DMS53 treated with DMSO at 0.1 percent for 48 hours (cell line): ENCODE measurements around the gene LCP2.

Source experiments
- DNase-seq: peaks from one replicate; lab custom pipeline; 2025; ENCODE audit not compliant: unreplicated experiment; lab: John Stamatoyannopoulos, UW

The LCP2 gene

GRCh38 chr5:170297589-170298462, at the start of gene LCP2:
Gene LCP2 (minus strand): TSS chr5:170297777. CDS start chr5:170297611, 166 bp downstream.
- DNase-seq, result no peak

GRCh38 chr5:170347022-170347567, 49.5 kb upstream of the LCP2 start:
- DNase-seq, result no peak

- DNase-seq, result no peak
Measured at GRCh38 chr5:170345971-170346370, 48.4 kb upstream of the LCP2 start.

- no peak for DNase-seq
Measured at GRCh38 chr5:170343177-170343576, 45.6 kb upstream of the LCP2 start.

DNA sequence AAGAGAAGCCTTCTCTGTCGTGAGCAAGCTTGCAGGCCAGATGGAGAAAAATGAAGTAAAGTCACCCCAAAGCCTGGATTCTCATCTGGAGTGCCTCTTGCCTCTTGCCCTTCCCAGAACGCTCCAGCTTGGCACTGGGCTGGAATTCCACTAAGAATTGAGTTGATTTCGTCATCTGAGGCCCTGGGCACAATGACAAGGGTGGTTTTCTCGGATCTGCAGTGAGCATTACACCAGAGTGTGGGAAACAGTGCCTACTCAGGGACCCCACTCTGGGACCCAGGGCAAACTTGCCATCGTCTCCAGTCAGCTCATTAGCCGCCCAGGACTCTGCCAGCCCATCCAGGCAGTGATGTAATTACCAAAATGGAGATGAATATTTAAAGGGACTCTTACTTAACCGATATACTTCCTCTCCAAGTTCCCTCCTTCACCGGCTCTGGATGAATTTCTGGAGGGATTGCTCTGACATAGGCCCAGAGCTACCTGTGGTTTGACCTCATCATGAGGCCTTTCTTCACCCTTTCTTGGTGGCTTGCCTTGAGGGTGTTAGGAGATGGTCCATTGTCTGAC, 44.7 kb upstream of the LCP2 start:
- DNase-seq, result no peak

DNA sequence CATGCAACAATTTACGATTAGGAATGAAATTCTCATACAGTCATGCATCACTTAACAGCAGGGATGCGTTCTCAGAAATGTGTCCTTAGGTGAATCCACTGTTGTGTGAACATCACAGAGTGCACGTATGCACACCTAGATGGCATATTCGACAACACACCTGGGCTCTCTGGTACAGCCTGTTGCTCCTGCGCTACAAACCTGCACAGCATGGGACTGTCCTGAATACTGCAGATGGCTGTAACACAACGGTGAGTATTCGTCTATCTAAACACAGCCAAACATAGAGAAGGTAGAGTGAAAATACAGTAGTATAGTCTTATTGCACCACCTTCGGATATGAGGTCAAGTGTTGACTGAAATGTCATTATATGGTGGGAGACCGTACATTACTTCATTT, 44.0 kb upstream of the LCP2 start:
- DNase-seq, result no peak

GRCh38 chr5:170339780-170340167, 42.2 kb upstream of the LCP2 start:
- DNase-seq, result no peak

GRCh38 chr5:170338933-170339779, 41.6 kb upstream of the LCP2 start:
- no peak for DNase-seq

DNA sequence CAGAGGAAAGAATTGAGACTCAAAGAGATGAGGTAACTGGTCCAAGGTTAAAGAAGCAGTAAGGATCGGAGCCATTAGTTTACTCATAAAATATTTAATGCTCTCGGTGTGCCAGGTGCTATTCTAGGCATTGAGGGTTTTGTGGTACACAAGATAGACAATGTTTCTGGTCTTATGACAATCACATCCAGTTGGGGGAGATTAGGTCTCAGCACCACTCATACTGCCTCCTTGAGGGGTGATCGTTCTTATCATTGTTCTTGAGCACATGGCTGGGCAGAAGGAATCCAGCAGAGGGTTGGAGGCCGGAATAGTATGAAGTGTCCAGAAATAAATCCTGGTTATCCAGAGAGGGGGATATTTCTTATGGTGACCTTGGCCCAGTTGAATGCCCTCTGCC, 40.7 kb upstream of the LCP2 start:
- no peak for DNase-seq

- DNase-seq, result no peak
Measured at GRCh38 chr5:170337045-170337733, 39.6 kb upstream of the LCP2 start.

DNA sequence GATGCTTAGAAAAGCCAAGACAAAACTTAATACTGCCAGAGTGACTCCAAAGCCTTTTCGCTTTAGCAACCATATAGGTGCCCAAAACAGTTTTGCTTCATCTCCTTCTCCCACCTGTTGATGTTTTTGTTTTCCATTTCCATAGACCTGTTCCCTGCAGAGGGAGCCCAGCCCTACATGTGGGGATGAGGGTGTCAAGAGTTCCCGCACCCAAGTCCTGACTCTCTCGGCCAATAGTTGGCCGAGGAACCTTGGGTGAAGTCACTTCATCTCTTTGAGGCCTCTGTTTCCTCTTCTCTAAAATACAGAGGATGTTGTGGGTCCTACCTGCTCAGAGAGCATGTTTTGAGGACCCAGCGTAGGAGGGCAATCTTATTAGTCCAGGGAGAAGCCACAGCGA, 38.5 kb upstream of the LCP2 start:
- DNase-seq, result no peak

DNA sequence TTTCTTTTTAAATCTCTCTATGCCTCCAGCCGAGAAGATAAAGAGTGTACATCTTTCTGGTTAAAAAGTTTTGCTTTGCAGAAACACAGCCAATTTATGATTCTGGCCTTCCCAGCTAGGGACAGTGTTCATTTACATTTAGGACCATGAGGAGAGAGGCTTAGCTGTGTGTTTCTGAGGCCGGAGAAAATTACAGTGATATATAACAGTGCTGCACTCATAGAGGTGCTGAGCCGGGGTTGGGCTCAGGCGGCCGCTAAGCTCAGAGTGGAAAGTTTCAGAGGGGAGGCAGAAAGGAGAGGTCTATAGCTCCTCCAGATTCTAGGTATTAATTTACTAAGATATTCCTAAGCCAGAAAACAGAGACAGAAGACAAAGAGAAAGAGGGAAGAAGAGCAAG, 37.0 kb upstream of the LCP2 start:
- DNase-seq, result no peak

- no peak for DNase-seq
Measured at GRCh38 chr5:170333161-170333910, 35.8 kb upstream of the LCP2 start.

DNA sequence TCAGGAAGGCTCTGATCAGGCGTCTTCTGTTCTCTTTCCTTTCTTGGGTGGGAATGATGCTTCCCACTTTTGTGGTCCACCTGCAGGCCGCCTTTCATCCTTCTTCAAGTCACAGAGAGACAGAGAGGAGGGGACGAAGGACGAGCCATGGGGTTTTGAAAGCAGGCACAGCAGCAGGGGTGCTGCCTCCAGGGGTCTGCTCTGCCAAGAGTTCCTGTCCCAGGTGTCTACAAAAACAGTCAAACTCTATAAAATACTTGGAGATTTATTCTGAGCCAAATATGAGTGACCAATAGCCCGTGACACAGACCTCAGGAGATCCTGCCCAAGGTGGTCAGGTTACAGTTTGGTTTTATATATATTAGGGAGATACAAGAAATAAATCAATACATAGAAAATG, 34.5 kb upstream of the LCP2 start:
- DNase-seq, result no peak

DNA sequence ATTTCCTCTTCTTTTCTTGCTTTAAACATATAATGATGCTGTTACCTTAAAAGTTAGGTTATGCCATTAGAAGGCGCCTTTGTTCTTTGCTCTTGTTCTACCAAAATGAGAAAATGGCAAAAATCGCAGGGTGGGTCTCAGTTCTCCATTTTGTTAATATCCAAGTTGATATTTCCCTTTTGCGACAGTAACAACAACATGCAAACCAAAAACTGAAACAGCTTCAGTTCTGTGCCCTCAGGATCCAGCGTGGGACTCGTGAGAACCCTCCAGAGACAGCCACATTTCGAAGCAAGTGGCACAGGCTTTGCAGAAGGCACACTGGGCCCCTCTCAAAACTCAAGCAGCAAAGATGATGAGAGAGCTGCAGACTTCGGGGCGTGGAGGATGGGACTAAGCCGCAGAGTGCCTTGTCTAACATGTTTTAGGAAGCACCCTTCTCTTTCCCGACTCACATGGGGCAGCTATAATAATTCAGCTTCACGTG, 33.0 kb upstream of the LCP2 start:
- DNase-seq, result no peak

GRCh38 chr5:170329524-170329923, 31.9 kb upstream of the LCP2 start:
- DNase-seq, result no peak

DNA sequence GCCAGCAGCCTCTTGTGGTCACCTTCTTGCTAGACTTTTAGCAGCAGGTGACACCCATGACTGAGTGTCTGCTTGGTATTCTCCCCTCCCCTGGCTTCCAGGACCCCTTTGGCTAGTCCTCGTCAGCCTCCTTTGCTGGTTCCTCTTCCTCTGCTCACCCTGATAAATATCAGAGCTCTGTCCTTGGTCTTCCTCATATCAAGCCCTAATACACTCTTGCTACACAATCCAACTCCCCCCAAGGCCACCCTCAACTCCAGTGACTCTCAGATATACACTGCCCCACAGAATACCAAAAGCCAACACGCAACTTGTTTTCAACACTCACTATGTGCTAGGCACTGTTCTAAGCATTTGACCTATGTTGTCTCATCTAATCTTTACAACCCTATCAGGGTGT, 30.3 kb upstream of the LCP2 start:
- DNase-seq, result no peak

- no peak for DNase-seq
Measured at GRCh38 chr5:170327168-170327567, 29.6 kb upstream of the LCP2 start.

- no peak for DNase-seq
Measured at GRCh38 chr5:170319301-170319700, 21.7 kb upstream of the LCP2 start.

DNA sequence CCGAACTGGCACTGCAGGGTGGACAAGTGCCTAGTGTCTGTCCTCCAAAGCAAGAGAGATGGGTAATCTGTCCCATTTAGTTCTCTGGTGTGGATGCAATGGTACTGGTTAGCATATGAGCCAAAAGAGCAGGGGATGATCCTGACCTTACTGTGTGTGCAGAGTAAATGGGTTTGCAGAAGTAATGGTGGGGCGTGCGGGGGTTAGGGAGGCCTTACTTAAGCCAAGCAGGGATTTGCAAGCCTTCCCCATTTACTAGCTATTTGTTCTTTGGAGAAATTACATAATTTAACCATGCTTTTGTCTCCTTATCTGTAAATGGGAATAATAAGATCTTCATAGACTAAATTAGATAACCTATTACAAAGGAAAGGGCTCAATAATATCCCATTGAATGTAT, 19.9 kb upstream of the LCP2 start:
- no peak for DNase-seq
